ENCODE results near the gene PFKFB2. TPM values are rescaled to one million over a fixed set of nuclear protein-coding genes. Genes with fewer than 3 reads are reported as not detected.
A peak's percentile ranks its signal among the peaks of the same experiment; 100 is the strongest.

The PFKFB2 gene
- total RNA-seq, 1 experiment from 2014 or later = 16.8 TPM

- TF ChIP-seq CDX4 (CRISPR knock-in tag; IDR thresholded peaks at IDR 0.05; ENCODE audit: borderline replicate concordance) = no peak
- TF ChIP-seq, protein P1, sequence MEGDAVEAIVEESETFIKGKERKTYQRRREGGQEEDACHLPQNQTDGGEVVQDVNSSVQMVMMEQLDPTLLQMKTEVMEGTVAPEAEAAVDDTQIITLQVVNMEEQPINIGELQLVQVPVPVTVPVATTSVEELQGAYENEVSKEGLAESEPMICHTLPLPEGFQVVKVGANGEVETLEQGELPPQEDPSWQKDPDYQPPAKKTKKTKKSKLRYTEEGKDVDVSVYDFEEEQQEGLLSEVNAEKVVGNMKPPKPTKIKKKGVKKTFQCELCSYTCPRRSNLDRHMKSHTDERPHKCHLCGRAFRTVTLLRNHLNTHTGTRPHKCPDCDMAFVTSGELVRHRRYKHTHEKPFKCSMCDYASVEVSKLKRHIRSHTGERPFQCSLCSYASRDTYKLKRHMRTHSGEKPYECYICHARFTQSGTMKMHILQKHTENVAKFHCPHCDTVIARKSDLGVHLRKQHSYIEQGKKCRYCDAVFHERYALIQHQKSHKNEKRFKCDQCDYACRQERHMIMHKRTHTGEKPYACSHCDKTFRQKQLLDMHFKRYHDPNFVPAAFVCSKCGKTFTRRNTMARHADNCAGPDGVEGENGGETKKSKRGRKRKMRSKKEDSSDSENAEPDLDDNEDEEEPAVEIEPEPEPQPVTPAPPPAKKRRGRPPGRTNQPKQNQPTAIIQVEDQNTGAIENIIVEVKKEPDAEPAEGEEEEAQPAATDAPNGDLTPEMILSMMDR (IDR thresholded peaks at IDR 0.05) = no peak
- TF ChIP-seq AFF4 (CRISPR knock-in tag; IDR thresholded peaks at IDR 0.05; ENCODE audit: borderline replicate concordance) = no peak
- no peak for TF ChIP-seq ZNF671 (CRISPR knock-in tag; IDR thresholded peaks at IDR 0.05)
- no peak for TF ChIP-seq SP1 (CRISPR knock-in tag; conservative IDR thresholded peaks at IDR 0.05)
Measured at GRCh38 chr1:207058878-207059867, 6.1 kb downstream of the PFKFB2 start (continued).

GRCh38 chr1:207059881-207060280 lies 6.8 kb downstream of the PFKFB2 start:
- DNase-seq (ENCODE audit: low spot score) (no peak), ATAC-seq (peak; percentile 13; the same call in 1 of the 2 replicates)
- no peaks in the 10 kb centered on the region for H3K9me3 Mint-ChIP-seq
- H3K27me3 Mint-ChIP-seq (ENCODE audit: low read depth) = no peaks in the 10 kb centered on the region
- no peak overlapping the region for H3K4me3 Mint-ChIP-seq
- peaks cover 41% of the 10 kb centered on the region for H3K36me3 Mint-ChIP-seq
- CTCF ChIA-PET = interaction anchor here (1.6 kb wide), 1 partner anchor 10 kb away, joined by 4 read pairs; no protein-coding TSS in a partner anchor
- H3K4me1 Mint-ChIP-seq = peaks cover 15% of the 10 kb centered on the region
- POLR2A ChIA-PET = no interaction called here
- peak overlapping the region; percentile 32; the same call in 1 of the 2 replicates for H3K27ac Mint-ChIP-seq
- TF ChIP-seq IRF2 (CRISPR knock-in tag; IDR thresholded peaks at IDR 0.05; ENCODE audit: borderline replicate concordance, low read depth) (no peak), NR3C1 (CRISPR knock-in tag; conservative IDR thresholded peaks at IDR 0.05; ENCODE audit: low read depth) (no peak), HMGA2 (CRISPR knock-in tag; IDR thresholded peaks at IDR 0.05) (no peak), ZNF121 (CRISPR knock-in tag; IDR thresholded peaks at IDR 0.05) (no peak), KAT7 (CRISPR knock-in tag; IDR thresholded peaks at IDR 0.05; ENCODE audit: borderline replicate concordance) (no peak), GTF2I (CRISPR knock-in tag; conservative IDR thresholded peaks at IDR 0.05) (no peak), AR (CRISPR knock-in tag; IDR thresholded peaks at IDR 0.05) (no peak), GABPB1 (CRISPR knock-in tag; IDR thresholded peaks at IDR 0.05) (no peak)
- TF ChIP-seq, protein P2, sequence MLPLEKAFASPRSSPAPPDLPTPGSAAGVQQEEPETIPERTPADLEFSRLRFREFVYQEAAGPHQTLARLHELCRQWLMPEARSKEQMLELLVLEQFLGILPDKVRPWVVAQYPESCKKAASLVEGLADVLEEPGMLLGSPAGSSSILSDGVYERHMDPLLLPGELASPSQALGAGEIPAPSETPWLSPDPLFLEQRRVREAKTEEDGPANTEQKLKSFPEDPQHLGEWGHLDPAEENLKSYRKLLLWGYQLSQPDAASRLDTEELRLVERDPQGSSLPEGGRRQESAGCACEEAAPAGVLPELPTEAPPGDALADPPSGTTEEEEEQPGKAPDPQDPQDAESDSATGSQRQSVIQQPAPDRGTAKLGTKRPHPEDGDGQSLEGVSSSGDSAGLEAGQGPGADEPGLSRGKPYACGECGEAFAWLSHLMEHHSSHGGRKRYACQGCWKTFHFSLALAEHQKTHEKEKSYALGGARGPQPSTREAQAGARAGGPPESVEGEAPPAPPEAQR (CRISPR knock-in tag; IDR thresholded peaks at IDR 0.05) = no peak
- TF ChIP-seq, protein P3, sequence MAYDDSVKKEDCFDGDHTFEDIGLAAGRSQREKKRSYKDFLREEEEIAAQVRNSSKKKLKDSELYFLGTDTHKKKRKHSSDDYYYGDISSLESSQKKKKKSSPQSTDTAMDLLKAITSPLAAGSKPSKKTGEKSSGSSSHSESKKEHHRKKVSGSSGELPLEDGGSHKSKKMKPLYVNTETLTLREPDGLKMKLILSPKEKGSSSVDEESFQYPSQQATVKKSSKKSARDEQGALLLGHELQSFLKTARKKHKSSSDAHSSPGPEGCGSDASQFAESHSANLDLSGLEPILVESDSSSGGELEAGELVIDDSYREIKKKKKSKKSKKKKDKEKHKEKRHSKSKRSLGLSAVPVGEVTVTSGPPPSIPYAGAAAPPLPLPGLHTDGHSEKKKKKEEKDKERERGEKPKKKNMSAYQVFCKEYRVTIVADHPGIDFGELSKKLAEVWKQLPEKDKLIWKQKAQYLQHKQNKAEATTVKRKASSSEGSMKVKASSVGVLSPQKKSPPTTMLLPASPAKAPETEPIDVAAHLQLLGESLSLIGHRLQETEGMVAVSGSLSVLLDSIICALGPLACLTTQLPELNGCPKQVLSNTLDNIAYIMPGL (CRISPR knock-in tag; IDR thresholded peaks at IDR 0.05) = no peak
- TF ChIP-seq, protein P4, sequence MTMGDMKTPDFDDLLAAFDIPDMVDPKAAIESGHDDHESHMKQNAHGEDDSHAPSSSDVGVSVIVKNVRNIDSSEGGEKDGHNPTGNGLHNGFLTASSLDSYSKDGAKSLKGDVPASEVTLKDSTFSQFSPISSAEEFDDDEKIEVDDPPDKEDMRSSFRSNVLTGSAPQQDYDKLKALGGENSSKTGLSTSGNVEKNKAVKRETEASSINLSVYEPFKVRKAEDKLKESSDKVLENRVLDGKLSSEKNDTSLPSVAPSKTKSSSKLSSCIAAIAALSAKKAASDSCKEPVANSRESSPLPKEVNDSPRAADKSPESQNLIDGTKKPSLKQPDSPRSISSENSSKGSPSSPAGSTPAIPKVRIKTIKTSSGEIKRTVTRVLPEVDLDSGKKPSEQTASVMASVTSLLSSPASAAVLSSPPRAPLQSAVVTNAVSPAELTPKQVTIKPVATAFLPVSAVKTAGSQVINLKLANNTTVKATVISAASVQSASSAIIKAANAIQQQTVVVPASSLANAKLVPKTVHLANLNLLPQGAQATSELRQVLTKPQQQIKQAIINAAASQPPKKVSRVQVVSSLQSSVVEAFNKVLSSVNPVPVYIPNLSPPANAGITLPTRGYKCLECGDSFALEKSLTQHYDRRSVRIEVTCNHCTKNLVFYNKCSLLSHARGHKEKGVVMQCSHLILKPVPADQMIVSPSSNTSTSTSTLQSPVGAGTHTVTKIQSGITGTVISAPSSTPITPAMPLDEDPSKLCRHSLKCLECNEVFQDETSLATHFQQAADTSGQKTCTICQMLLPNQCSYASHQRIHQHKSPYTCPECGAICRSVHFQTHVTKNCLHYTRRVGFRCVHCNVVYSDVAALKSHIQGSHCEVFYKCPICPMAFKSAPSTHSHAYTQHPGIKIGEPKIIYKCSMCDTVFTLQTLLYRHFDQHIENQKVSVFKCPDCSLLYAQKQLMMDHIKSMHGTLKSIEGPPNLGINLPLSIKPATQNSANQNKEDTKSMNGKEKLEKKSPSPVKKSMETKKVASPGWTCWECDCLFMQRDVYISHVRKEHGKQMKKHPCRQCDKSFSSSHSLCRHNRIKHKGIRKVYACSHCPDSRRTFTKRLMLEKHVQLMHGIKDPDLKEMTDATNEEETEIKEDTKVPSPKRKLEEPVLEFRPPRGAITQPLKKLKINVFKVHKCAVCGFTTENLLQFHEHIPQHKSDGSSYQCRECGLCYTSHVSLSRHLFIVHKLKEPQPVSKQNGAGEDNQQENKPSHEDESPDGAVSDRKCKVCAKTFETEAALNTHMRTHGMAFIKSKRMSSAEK (CRISPR knock-in tag; IDR thresholded peaks at IDR 0.05; ENCODE audit: borderline replicate concordance) = no peak

Measured in WTC11 (cell line).